HG03060 (cell line): ENCODE results near the gene SHROOM3.

ENCODE experiments used
- ATAC-seq: cut with Tn5 transposase; IDR thresholded peaks from one replicate; pipeline ENCODE4 v1.9.1; 2021; ENCODE audit warnings: low read depth, moderate number of reproducible peaks; ENCODE audit not compliant: unreplicated experiment

The SHROOM3 gene

DNA sequence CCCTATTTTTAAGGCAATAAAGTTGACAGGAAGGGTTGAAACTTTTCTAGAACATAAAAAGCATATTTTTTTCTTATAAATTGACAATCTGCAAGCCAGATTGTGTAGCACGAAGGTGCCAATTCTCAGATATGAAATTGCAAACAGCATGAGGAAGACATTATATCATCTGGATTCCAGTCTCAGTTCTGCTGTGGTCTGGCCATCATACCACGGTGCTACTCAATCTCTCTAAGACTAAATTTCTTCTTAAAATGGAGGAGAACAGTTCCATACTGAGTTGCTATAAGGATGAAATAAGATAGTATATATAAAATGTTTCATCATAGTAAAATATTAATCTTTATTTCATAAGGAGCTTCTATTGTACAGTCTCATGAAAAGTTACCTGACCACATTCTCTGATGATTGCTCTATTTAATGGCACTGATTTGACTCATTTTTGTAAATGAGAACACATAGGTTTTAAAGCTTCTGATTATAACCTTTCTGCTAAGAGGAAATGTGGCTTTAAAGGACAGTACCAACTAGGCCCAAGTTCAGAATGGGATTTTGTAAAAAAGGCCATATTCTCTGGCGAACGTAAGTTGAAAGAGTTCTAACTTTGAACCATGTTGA is 127.9 kb downstream of the SHROOM3 start:
- ATAC-seq, result no peak

DNA sequence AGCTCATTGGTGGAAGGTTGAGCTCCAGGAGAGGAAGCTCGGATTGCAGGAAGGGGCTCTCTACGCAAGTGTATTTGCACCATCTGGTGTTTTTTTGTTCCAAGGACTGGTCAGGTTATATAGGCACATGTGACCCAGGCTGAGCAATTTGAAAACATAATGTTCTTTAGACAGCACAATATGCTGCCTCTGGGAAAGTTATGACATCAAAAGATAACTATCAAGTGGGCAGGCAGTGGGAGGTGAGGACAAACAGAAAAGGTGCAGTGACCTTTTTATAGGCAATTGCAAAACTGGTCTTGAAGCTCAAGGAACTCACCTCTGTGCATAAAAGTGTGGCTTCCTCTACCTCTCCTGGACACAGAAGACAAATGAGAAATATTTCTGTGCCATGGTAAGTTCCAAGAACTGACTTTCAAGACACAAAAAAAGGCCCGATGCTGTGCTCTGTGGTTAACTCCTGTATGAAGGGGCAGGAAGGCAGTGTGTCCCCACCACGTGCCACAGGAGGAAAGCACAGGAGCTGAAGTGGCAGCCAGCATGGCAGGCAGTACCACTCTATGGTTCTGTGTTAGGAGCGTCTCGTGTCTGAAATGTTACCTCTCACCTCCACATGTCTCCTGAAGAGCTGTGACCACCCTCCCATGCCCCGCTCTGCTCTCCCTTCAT is 128.6 kb downstream of the SHROOM3 start:
- ATAC-seq, result no peak

DNA sequence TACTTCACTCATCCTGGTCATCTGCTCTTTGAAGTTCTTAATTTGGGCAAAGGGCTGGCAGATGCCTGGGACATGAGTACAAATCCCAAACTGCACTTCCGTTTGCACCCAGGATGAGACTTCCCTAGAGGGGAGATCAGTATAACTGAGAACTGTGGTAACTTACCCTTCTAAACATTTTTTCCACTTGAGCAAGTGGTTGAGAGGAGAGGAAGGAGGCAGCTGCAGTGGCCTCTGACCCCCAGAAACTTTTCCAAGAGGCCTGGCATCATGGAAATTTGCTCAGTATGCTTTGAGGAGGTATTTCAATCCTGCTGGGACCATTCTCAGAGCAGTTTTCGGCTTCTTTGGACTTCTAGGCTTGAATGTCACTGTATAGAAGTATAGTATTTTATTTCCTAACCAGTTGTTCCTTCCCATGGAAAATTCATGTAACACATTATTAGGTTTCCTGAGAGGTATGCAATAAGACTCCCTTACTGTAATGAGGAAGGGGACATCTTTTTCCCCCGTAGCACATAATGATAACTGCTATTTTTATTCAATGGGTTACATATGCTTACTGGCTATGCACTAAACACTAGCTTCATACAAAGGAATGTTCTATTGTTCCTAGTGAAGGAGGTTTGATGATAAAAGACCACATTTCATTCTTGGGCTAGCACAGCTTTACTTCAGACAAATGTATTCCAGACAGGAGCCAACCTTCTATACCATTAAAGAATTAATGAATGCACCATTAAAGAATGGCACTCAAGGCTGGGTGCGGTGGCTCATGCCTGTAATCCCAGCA is 129.3 kb downstream of the SHROOM3 start:
- no peak for ATAC-seq

- ATAC-seq, result no peak
Measured at GRCh38 chr4:76568262-76568661, 133.2 kb downstream of the SHROOM3 start.

GRCh38 chr4:76569225-76569624 is 134.2 kb downstream of the SHROOM3 start:
- ATAC-seq, result no peak

- ATAC-seq, result no peak
Measured at GRCh38 chr4:76569706-76570105, 134.7 kb downstream of the SHROOM3 start.

DNA sequence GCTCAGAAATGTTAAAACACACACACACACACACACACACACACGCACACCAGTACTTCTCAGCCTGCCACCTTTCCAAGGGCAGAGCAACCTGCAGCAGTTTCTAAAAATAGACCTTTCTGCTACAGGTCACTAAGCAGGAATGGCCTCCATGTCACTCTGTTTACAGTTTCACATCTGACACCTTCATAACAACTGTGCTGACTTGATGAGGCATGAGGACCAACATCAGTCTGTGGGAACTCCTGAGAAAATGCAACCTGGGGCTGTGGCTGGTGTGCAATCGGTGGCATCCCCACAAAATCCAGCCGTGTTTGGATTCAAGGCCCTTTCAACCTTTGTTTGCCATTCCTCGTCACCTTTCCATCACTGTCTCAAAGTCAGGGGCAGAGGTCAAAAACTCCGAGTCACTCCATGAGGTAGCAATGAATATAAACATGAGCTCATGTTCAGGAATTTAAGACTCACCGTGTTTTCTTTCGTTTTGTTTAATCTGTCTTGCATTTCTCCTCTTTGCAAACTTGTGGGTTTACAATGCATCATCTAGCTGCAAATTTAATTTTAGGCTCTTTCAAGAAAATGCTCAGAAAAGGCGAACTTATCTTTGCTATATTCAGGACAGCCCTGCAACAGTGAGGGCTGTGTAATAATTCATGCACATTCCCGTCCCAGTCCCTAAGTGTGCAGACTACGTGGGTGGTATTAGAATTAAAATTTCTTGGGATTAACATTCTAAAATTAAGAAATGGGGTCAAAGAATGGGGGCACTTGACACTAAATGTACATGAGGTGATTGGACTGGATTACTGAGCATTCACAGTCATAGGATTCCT is 135.3 kb downstream of the SHROOM3 start:
- no peak for ATAC-seq

- ATAC-seq, result no peak
Measured at GRCh38 chr4:76571274-76571673, 136.2 kb downstream of the SHROOM3 start.

GRCh38 chr4:76572224-76572623 is 137.2 kb downstream of the SHROOM3 start:
- no peak for ATAC-seq

DNA sequence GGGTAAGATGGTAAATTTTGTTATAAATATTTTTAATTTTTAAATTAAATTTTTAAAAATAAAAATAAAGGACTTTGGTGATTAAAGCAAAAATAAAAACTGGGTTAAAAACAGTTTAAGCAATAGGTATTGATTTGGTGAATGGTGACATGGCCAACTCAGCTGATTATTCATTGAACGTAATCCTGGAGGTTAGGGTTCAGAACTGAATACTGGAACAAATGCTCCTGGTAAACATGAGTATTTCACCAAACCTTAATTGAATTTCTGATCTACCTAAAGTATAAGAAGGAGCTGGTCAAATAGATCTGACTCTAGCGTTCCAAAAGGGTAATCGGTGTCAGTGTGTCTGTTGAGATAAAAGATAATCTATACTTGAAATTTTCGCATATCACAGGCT is 141.8 kb downstream of the SHROOM3 start:
- ATAC-seq, result no peak

- no peak for ATAC-seq
Measured at GRCh38 chr4:76578002-76578560, 143.1 kb downstream of the SHROOM3 start.

- no peak for ATAC-seq
Measured at GRCh38 chr4:76579596-76580375, 144.8 kb downstream of the SHROOM3 start.

GRCh38 chr4:76581077-76581962 is 146.3 kb downstream of the SHROOM3 start:
- no peak for ATAC-seq

GRCh38 chr4:76582074-76582816 is 147.2 kb downstream of the SHROOM3 start:
- ATAC-seq, result no peak

- ATAC-seq, result no peak
Measured at GRCh38 chr4:76582817-76583087, 147.7 kb downstream of the SHROOM3 start.

GRCh38 chr4:76584241-76585152 is 149.5 kb downstream of the SHROOM3 start:
- ATAC-seq, result no peak

- ATAC-seq, result no peak
Measured at GRCh38 chr4:76585272-76585671, 150.2 kb downstream of the SHROOM3 start.
